Neural crest cell (in vitro differentiated cells): Measurements from ENCODE around the gene RAB44. TPM values are rescaled to one million over a fixed set of nuclear protein-coding genes. Genes with fewer than 3 reads are reported as not detected.

Experiments
- DNase-seq: peaks from one replicate; pipeline ENCODE4 v3.0.0; 2021; ENCODE audit warnings: low read depth, mixed read lengths, low spot score
- H3K27ac Mint-ChIP-seq: one replicate; pipeline ENCODE4 v1.8.0; 2021; ENCODE audit warnings: mild to moderate bottlenecking, mixed read lengths; ENCODE audit not compliant: unreplicated experiment
- H3K27me3 Mint-ChIP-seq: 2 replicates; pipeline ENCODE4 v1.8.0; 2021; ENCODE audit warnings: low read depth, mild to moderate bottlenecking, mixed read lengths
- H3K36me3 Mint-ChIP-seq: 2 replicates; pipeline ENCODE4 v1.8.0; 2021; ENCODE audit warnings: low read depth, mild to moderate bottlenecking, mixed read lengths
- H3K4me1 Mint-ChIP-seq: 2 replicates; pipeline ENCODE4 v1.8.0; 2021; ENCODE audit warnings: mixed read lengths
- H3K4me3 Mint-ChIP-seq: one replicate; pipeline ENCODE4 v1.8.0; 2021; ENCODE audit warnings: mild to moderate bottlenecking, mixed read lengths
- H3K9me3 Mint-ChIP-seq: 2 replicates; pipeline ENCODE4 v1.8.0; 2021; ENCODE audit warnings: mixed read lengths
- CTCF ChIP-seq: fragments of 200-600 bp; sonication (generic); conservative IDR thresholded peaks from 2 replicates; pipeline ENCODE4 v1.5.0; 2021; ENCODE audit warnings: antibody characterized with exemption, mild to moderate bottlenecking
- total RNA-seq: library from RNA; stranded (reverse); gene quantifications from 2 replicates; pipeline ENCODE4 v1.2.1, GENCODE V29; 2021

Gene RAB44
- total RNA-seq, 1 donor from 2014 or later = not detected

GRCh38 chr6:36663504-36664446, 33.9 kb upstream of the RAB44 start:
- Mint-ChIP-seq H3K4me3 (no peak overlapping the region), H3K9me3 (no peaks in the 10 kb centered on the region), H3K27ac (peak overlapping the region; percentile 24), H3K36me3 (no peaks in the 10 kb centered on the region), H3K4me1 (peaks cover 20% of the 10 kb centered on the region), H3K27me3 (peaks cover 12% of the 10 kb centered on the region)
- no peak for TF ChIP-seq CTCF
- no peak for DNase-seq

GRCh38 chr6:36665180-36665579, 32.4 kb upstream of the RAB44 start:
- Mint-ChIP-seq H3K9me3 (no peaks in the 10 kb centered on the region), H3K36me3 (no peaks in the 10 kb centered on the region), H3K27ac (no peak overlapping the region), H3K4me1 (peaks cover 20% of the 10 kb centered on the region), H3K4me3 (no peak overlapping the region), H3K27me3 (peaks cover 7% of the 10 kb centered on the region)
- no peak for DNase-seq
- TF ChIP-seq CTCF = no peak

- TF ChIP-seq CTCF = no peak
- peaks cover 7% of the 10 kb centered on the region for H3K27me3 Mint-ChIP-seq
Measured at GRCh38 chr6:36666287-36666686, 31.3 kb upstream of the RAB44 start.

GRCh38 chr6:36666826-36667591, 30.6 kb upstream of the RAB44 start:
- peak overlapping the region; percentile 61 for H3K4me3 Mint-ChIP-seq
- TF ChIP-seq CTCF = no peak
- H3K4me1 Mint-ChIP-seq = peaks cover 20% of the 10 kb centered on the region
- no peaks in the 10 kb centered on the region for H3K36me3 Mint-ChIP-seq
- H3K9me3 Mint-ChIP-seq = no peaks in the 10 kb centered on the region
- H3K27ac Mint-ChIP-seq = peak overlapping the region; percentile 97
- H3K27me3 Mint-ChIP-seq = peaks cover 7% of the 10 kb centered on the region
- DNase-seq = peak; percentile 28

More at GRCh38 chr6:36666287-36666686, 31.3 kb upstream of the RAB44 start:
- no peak for DNase-seq
- Mint-ChIP-seq H3K9me3 (no peaks in the 10 kb centered on the region), H3K4me3 (no peak overlapping the region), H3K27ac (peak overlapping the region; percentile 23), H3K4me1 (peaks cover 20% of the 10 kb centered on the region), H3K36me3 (no peaks in the 10 kb centered on the region)

- Mint-ChIP-seq H3K4me1 (peaks cover 25% of the 10 kb centered on the region), H3K4me3 (no peak overlapping the region), H3K36me3 (no peaks in the 10 kb centered on the region), H3K9me3 (no peaks in the 10 kb centered on the region), H3K27me3 (no peaks in the 10 kb centered on the region), H3K27ac (no peak overlapping the region)
- no peak for TF ChIP-seq CTCF
- no peak for DNase-seq
Measured at GRCh38 chr6:36668591-36668990, 29.0 kb upstream of the RAB44 start.
